Activated naive CD8-positive, alpha-beta T cell treated with anti-CD3 and anti-CD28 coated beads, Interleukin-2, amount 50 U/mL, for 24 hours (primary cell): Measurements from ENCODE around the gene HOXB7.

ENCODE experiments used
- ATAC-seq: fragments of 150-1000 bp; cut with Tn5 transposase; one replicate; pipeline ENCODE4 v1.10.0; 2021
- DNase-seq: peaks from one replicate; pipeline ENCODE4 v3.0.0; 2021
- H3K27ac Mint-ChIP-seq: one replicate; pipeline ENCODE4 v1.8.0; 2021; ENCODE audit warnings: mild to moderate bottlenecking, mixed read lengths
- H3K27me3 Mint-ChIP-seq: one replicate; pipeline ENCODE4 v1.8.0; 2021; ENCODE audit warnings: mixed read lengths
- H3K36me3 Mint-ChIP-seq: one replicate; pipeline ENCODE4 v1.8.0; 2021; ENCODE audit warnings: low read depth, mixed read lengths
- H3K4me1 Mint-ChIP-seq: one replicate; pipeline ENCODE4 v1.8.0; 2021; ENCODE audit warnings: mixed read lengths
- H3K4me3 Mint-ChIP-seq: one replicate; pipeline ENCODE4 v1.8.0; 2021; ENCODE audit warnings: mild to moderate bottlenecking, moderate library complexity, mixed read lengths
- H3K9me3 Mint-ChIP-seq: one replicate; pipeline ENCODE4 v1.8.0; 2021; ENCODE audit warnings: mixed read lengths

The HOXB7 gene

DNA sequence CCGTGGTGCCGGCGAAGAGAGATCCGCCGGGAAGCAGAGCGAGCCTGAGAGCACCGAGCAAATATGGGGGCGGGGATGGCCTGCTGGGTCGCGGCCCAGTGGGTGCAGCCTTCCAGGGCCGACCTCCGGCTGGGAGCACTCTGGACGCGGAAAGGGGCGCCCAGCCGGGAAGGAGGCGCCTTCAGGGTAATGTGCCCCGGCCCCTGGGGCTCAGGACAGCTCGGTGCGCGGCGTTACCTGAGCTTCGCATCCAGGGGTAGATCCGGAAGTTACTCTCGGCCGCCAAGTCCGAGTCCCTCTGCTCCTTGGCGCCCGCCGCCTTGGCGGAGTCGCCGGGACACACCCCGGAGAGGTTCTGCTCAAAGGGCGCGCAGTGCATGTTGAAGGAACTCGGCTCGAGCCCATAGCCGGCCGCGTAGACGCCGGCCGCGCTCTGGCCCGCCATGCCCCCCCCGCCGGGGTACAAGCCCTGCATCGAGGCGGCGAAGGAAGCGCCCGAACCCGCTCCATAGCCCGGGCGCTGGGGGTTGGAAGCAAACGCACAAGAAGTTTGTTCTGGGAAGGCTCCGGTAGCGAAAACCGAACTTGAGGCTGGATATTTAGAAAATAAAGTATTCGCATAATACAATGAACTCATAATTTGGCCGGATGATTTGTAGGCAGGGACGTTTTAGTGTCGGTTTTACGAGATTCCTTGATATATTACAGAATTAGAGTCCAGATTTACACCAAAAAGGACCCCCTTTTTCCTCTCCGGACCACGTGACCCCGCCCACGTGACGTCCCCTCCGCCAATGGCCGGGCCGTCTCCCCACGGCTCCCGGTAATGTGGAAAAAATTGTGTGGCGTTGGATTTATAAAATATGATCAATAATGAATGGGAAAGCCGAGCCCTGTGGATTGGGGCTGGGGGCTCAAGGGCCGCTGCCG is at the start of gene HOXB7:
Gene HOXB7 (minus strand): TSS at position 736 of the 930 bp plus-strand sequence. CDS start 99 bp downstream, at position 637.
- no peaks in the 10 kb centered on the region for H3K9me3 Mint-ChIP-seq
- H3K36me3 Mint-ChIP-seq, result no peaks in the 10 kb centered on the region
- DNase-seq, result peak; percentile 81
- H3K4me1 Mint-ChIP-seq, result peaks cover 39% of the 10 kb centered on the region
- H3K27me3 Mint-ChIP-seq, result peaks cover 74% of the 10 kb centered on the region
- peak within 1 kb of the TSS; percentile 91 for H3K4me3 Mint-ChIP-seq
- H3K27ac Mint-ChIP-seq, result peak within 1 kb of the TSS; percentile 88
- peak; percentile 40 for ATAC-seq

GRCh38 chr17:48655913-48656312 is 45.1 kb upstream of the HOXB7 start:
- no peaks in the 10 kb centered on the region for H3K36me3 Mint-ChIP-seq
- H3K4me1 Mint-ChIP-seq, result no peaks in the 10 kb centered on the region
- H3K27ac Mint-ChIP-seq, result no peak overlapping the region
- no peak overlapping the region for H3K4me3 Mint-ChIP-seq
- H3K9me3 Mint-ChIP-seq, result no peaks in the 10 kb centered on the region
- ATAC-seq (no peak), DNase-seq (no peak)
- peaks cover 8% of the 10 kb centered on the region for H3K27me3 Mint-ChIP-seq

DNA sequence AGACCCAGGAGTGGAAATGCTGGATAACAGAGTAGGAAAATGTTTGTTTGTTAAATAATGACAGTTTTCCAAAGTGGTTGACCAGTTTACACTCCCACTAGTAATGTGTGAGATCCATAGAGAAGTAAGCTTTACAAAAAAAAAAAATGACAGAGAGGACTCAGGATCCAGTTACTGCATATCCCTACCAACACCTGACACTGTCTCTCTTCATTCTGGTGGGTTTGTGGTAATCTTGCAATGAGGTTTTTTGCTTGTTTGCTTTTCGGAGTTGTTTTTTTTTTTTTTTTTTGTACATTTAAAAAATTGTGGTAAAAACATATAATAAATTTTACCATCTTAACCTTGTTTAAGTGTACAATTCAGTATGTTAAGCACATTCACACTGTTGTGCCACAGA is 38.9 kb upstream of the HOXB7 start:
- Mint-ChIP-seq H3K27ac (no peak overlapping the region), H3K4me3 (no peak overlapping the region), H3K36me3 (no peaks in the 10 kb centered on the region), H3K27me3 (peaks cover 43% of the 10 kb centered on the region), H3K4me1 (peaks cover 8% of the 10 kb centered on the region), H3K9me3 (no peaks in the 10 kb centered on the region)
- DNase-seq (no peak), ATAC-seq (no peak)

DNA sequence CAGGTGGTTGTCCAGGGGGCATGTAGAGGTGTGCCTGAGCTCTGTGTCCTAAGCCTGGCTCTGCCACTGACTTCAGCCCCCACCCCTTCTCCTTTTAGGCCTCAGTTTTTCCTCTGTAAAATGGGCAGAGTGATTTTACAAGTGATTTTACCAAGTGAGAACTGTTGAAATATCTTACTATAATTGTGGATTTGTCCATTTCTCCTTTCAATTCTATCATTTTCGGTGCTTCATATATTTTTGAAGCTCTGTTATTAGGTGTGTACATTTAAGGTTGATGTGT is 37.1 kb upstream of the HOXB7 start:
- no peak overlapping the region for H3K27ac Mint-ChIP-seq
- peaks cover 8% of the 10 kb centered on the region for H3K4me1 Mint-ChIP-seq
- peak overlapping the region; percentile 74 for H3K4me3 Mint-ChIP-seq
- no peaks in the 10 kb centered on the region for H3K9me3 Mint-ChIP-seq
- H3K36me3 Mint-ChIP-seq, result no peaks in the 10 kb centered on the region
- ATAC-seq (no peak), DNase-seq (no peak)
- peaks cover 61% of the 10 kb centered on the region for H3K27me3 Mint-ChIP-seq

DNA sequence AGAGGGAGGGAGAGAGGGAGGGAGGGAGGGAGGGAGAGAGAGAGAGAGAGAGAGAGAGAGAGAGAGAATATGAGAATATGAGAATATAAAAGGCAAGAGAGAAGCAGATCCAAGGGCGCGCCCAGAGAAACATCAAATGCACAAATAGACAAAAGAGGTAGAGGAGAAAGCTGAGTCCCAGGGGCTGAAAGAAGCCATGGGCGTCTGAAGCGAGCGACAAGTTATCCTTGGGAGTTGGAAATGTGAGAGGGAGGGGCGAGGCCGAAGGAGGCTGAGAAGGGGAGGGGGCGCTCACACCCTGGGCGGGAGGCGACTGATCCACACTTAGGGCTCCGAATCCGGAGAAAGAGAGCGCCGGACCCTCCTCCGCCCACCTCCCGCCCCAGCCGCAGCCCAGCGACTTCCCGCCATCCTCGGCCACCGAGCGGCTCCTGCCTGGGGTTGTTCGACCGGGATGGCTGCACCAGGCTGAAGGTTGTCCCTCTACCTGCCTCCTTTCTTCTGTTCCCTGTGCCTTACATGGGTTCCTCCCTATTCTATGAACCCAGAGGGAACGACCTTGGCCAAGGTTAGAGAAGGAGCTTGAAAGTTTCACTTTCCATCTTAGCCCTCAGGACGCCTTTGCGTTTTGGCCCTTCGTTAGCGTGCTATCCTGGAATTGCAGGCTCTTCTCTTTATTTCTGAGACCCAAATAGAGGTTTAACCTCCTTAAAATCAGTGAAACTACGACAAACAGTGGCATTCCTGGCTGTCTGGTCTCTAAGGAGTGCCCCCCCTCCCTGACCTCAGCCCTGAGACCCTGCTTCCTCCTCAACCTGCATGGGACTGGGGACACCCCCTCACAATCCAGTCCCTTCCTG is 36.5 kb upstream of the HOXB7 start:
- H3K27ac Mint-ChIP-seq, result no peak overlapping the region
- peaks cover 10% of the 10 kb centered on the region for H3K4me1 Mint-ChIP-seq
- DNase-seq (no peak), ATAC-seq (no peak)
- H3K9me3 Mint-ChIP-seq, result no peaks in the 10 kb centered on the region
- no peaks in the 10 kb centered on the region for H3K36me3 Mint-ChIP-seq
- peaks cover 64% of the 10 kb centered on the region for H3K27me3 Mint-ChIP-seq
- H3K4me3 Mint-ChIP-seq, result peak overlapping the region; percentile 74

DNA sequence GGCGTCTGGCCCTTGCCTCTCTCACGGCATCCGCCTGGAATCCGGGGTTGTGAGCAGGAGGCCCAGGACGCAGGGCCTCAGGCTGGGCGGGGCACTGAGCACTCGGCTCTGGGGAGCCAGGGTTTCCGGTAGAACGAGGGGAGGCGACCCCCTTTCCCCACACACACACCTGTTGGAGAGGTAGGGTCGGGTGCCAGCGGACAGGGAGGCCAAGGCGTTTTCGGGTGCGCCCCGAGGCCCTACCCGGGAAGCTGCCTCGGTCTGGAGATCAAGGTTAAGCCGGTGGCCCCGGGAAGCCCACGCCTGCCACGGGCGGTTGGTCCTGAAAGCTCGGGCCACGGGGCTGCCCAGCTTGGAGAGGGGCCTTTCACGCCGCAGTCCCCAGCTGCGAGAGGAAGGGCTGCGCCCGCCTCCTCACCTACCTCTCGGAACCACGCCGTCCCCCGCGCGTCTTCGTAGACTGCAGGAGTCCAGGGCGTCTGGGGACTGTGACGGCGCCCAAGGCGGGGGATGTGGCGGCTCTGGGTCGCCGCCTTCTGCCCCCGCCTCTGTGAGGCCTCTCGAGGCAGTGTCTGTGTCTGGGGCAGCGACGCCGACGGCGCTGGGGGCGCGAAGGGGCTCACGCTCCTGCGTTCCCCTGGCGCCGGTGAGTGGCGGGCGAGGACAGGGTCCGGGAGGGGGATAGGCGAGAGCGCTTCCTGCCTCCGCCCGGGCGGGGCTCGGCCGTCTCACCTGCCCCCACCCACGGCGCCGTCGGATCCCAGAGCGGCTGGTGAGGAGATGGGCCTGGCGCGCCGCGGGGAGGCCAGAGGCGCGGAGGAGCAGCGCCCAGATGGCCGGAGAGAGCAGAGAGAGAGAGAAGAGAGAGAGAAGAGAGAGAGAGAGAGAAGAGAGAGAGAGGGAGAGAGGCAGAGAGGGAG is 35.6 kb upstream of the HOXB7 start:
- DNase-seq (peak; percentile 26), ATAC-seq (peak; percentile 49)
- H3K4me3 Mint-ChIP-seq, result peak overlapping the region; percentile 74
- H3K9me3 Mint-ChIP-seq, result no peaks in the 10 kb centered on the region
- H3K27me3 Mint-ChIP-seq, result peaks cover 71% of the 10 kb centered on the region
- H3K4me1 Mint-ChIP-seq, result peaks cover 14% of the 10 kb centered on the region
- H3K36me3 Mint-ChIP-seq, result no peaks in the 10 kb centered on the region
- H3K27ac Mint-ChIP-seq, result no peak overlapping the region

- peaks cover 16% of the 10 kb centered on the region for H3K4me1 Mint-ChIP-seq
- H3K27ac Mint-ChIP-seq, result no peak overlapping the region
- ATAC-seq (no peak), DNase-seq (no peak)
- no peaks in the 10 kb centered on the region for H3K9me3 Mint-ChIP-seq
- H3K27me3 Mint-ChIP-seq, result peaks cover 76% of the 10 kb centered on the region
- H3K36me3 Mint-ChIP-seq, result no peaks in the 10 kb centered on the region
- peak overlapping the region; percentile 48 for H3K4me3 Mint-ChIP-seq
Observed at GRCh38 chr17:48645639-48646182, 34.9 kb upstream of the HOXB7 start.

DNA sequence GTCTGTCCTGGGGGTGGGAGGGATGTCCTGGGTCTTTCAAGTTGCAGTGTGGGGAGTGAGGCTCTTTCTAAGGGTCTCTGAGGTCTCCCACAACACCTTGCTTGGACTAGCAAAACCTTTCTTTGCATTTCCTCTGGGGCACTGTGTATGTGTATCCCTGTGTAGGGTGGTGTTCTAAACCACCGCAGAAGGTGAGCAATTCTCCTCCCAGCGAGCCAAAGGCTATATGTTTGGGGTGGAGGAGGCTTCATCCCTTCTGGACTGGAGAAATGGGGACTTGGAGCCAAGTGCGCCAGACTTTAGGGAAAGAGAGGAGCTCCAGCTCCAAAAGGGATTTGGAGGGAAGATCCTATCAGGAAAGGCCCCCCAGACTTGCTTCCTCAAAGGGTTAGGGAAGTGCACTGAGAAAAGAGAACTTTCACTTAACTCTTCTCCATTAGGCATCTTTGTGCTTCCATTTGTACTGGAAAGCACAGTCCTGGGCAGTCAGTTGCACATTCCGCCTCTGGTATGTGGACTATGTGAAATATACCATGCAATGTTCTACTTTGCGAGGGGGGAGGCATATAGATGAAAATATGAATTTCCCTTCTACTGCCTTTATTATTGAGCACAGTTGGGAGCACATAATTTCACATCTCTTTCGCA is 34.2 kb upstream of the HOXB7 start:
- Mint-ChIP-seq H3K27me3 (peaks cover 77% of the 10 kb centered on the region), H3K9me3 (no peaks in the 10 kb centered on the region), H3K4me3 (peak overlapping the region; percentile 48), H3K36me3 (no peaks in the 10 kb centered on the region), H3K4me1 (peaks cover 16% of the 10 kb centered on the region), H3K27ac (no peak overlapping the region)
- ATAC-seq, result no peak
- no peak for DNase-seq

DNA sequence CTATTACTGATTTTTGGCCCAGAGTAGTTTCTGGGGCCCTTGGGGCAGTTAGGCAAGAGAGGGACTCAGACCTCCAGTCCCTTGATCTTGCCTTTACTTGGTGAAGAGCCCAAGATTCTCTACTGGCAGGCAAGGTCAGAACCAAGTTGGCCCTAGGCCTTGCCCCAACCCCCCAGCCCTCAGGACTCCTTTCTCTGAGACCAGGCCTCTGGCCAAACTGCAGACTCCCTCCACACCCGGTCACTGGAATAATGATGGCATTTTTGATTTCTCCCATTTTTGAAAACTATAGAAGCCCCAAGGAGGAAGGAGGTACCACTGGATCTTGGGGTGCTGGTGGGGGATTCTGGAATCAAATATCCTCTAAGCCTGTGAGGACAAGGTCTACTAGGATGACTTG is 33.3 kb upstream of the HOXB7 start:
- ATAC-seq (no peak), DNase-seq (no peak)
- Mint-ChIP-seq H3K27me3 (peaks cover 81% of the 10 kb centered on the region), H3K27ac (no peak overlapping the region), H3K36me3 (no peaks in the 10 kb centered on the region), H3K4me3 (no peak overlapping the region), H3K9me3 (no peaks in the 10 kb centered on the region), H3K4me1 (peaks cover 16% of the 10 kb centered on the region)

GRCh38 chr17:48643697-48644012 is 32.8 kb upstream of the HOXB7 start:
- Mint-ChIP-seq H3K36me3 (no peaks in the 10 kb centered on the region), H3K27me3 (peaks cover 82% of the 10 kb centered on the region), H3K9me3 (no peaks in the 10 kb centered on the region), H3K27ac (no peak overlapping the region), H3K4me1 (peaks cover 16% of the 10 kb centered on the region), H3K4me3 (no peak overlapping the region)
- no peak for DNase-seq
- ATAC-seq, result no peak

GRCh38 chr17:48642843-48643696 is 32.3 kb upstream of the HOXB7 start:
- no peaks in the 10 kb centered on the region for H3K36me3 Mint-ChIP-seq
- DNase-seq (no peak), ATAC-seq (no peak)
- peaks cover 16% of the 10 kb centered on the region for H3K4me1 Mint-ChIP-seq
- no peaks in the 10 kb centered on the region for H3K9me3 Mint-ChIP-seq
- no peak overlapping the region for H3K27ac Mint-ChIP-seq
- H3K4me3 Mint-ChIP-seq, result no peak overlapping the region
- peaks cover 84% of the 10 kb centered on the region for H3K27me3 Mint-ChIP-seq

DNA sequence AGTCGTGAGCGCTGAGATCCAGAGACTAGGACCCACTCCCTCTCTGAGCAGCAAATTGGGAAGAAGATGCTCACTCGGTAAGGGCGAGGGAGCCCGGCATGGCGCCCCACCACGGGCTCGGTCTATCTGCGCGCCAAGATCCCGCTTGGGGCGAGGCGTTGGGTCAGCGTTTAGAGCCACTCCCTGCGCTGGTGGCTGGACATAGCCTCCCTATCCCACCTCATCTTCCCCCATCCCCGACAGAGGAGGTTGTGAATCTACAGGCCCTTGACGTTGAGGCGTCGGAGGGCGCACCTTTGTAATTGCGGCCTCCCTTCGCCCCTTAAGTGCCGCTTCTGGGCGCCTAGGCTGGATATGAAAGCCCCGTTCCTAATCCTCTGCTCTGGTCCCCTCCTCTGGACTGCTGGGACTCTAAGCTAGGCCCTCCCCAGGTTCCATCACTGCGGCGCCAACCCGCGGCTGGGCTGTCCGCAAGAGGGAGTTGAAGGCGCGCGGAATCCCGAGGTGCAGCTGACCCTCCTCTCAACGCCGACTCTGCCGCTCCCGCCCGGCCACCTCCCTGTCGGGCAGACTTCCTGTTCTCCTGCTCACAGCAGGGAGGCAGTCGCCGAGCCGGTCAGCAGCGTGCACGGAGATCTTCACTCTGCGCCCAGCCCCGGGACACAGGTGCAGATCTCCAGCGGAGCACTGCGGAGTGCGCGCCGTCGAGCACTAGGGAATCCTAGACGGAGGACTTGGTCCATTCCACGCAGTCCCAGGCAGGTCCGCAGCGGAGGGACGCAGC is 31.4 kb upstream of the HOXB7 start:
- Mint-ChIP-seq H3K4me1 (peaks cover 14% of the 10 kb centered on the region), H3K4me3 (no peak overlapping the region), H3K27me3 (peaks cover 84% of the 10 kb centered on the region), H3K9me3 (no peaks in the 10 kb centered on the region), H3K36me3 (no peaks in the 10 kb centered on the region), H3K27ac (no peak overlapping the region)
- ATAC-seq (no peak), DNase-seq (no peak)
